NCI-H524 (cell line): ENCODE data around the gene RNF212B.
"Not testable (repeated sequence)": the region's sequence is repeated elsewhere in the genome, so short reads cannot be mapped to it uniquely, and the experiment has no call there.

Experiments
- DNase-seq, 2 experiments: peaks; one replicate each; lab custom pipeline; 2025; lab: John Stamatoyannopoulos, UW

The RNF212B gene, protein sequence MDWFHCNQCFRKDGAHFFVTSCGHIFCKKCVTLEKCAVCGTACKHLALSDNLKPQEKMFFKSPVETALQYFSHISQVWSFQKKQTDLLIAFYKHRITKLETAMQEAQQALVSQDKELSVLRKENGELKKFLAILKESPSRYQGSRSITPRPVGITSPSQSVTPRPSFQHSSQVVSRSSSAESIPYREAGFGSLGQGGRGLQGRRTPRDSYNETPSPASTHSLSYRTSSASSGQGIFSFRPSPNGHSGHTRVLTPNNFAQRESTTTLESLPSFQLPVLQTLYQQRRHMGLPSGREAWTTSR

DNA sequence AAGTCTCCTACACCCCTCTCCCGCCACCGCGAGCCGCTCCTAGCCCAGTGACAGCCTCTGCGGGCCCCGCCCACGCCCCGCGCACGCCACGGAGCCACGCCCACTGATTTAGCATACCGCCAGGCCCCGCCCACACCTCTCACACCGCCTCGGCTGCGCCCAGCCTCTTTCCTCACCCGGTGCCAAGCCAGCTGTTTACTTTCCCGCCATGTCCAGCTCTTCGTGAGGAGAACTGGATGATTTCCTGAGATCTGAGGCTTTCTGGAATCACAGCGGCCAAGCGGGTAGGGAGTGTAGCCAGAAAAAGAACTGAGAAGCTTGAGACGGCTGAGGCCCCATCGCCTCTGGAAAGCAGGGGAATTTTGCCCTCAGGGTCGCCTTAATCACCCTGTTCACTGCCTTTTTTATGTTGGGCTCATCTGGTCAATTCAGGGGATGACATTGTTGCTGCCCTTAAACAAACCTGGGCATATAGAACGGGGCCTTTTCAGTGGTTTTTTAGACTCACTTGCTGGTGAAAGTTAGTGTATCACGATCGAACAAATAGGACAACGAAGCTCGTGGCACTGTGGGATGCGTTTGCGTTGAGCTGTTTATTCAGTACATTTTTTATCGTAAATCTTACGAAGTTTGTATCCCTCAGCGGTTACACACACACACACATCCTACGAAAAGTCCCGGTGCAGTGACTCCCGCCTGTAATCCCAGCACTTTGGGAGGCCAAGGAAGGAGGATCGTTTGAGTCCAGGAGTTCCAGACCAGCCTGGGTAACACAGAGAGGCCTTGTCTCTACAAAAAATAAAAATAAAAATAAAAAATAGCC is at the start of gene RNF212B:
RNF212B (plus strand) TSS at position 165 of the 823 bp plus-strand sequence. CDS start 2,410 bp downstream, outside the sequence.
- DNase-seq: peak; percentile 88 to 96

GRCh38 chr14:23193432-23193831 is 44.3 kb upstream of the RNF212B start:
- no peak for DNase-seq

GRCh38 chr14:23195552-23196101 is 42.1 kb upstream of the RNF212B start:
- DNase-seq: no peak

- DNase-seq: not testable (repeated sequence)
Measured at GRCh38 chr14:23196487-23196886, 41.2 kb upstream of the RNF212B start.

DNA sequence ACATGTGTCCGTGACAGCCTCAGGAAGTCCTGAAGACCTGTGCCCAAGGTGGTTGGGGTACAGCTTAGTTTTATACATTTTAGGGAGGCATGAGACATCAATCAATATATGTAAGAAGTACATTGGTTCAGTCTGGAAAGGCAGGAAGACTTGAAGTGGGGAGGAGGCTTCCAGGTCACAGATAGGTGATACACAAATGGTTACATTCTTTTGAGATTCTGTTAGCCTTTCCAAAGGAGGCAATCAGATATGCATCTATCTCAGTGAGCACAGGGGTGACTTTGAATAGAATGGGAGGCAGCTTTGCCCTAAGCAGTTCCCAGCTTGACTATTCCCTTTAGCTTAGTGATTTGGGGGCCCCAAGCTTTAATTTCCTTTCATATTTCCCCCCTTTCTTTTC is 38.6 kb upstream of the RNF212B start:
- not testable (repeated sequence) for DNase-seq

DNA sequence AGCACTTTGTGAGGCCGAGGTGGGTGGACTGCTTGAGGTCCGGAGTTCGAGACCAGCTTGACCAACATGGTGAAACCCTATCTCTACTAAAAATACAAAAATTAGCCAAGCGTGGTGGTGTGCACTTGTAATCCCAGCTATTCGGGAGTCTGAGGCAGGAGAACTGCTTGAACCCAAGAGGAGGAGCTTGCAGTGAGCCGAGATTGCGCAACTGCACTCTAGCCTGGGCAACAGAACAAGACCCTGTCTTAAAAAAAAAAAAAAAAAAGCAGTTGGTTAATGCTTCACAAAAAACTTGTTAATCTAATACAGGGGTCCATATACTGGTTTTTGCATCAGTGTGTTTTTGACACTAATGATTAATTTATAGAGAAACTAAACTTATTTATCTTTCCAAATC is 35.7 kb upstream of the RNF212B start:
- DNase-seq: no peak

GRCh38 chr14:23206422-23207145 is 31.2 kb upstream of the RNF212B start:
- DNase-seq: no peak

- no peak for DNase-seq
Measured at GRCh38 chr14:23207146-23207540, 30.6 kb upstream of the RNF212B start.

- DNase-seq: no peak
Measured at GRCh38 chr14:23208324-23208723, 29.4 kb upstream of the RNF212B start.

GRCh38 chr14:23209651-23210423 is 27.9 kb upstream of the RNF212B start:
- DNase-seq: no peak

GRCh38 chr14:23215421-23215820 is 22.3 kb upstream of the RNF212B start:
- no peak for DNase-seq

DNA sequence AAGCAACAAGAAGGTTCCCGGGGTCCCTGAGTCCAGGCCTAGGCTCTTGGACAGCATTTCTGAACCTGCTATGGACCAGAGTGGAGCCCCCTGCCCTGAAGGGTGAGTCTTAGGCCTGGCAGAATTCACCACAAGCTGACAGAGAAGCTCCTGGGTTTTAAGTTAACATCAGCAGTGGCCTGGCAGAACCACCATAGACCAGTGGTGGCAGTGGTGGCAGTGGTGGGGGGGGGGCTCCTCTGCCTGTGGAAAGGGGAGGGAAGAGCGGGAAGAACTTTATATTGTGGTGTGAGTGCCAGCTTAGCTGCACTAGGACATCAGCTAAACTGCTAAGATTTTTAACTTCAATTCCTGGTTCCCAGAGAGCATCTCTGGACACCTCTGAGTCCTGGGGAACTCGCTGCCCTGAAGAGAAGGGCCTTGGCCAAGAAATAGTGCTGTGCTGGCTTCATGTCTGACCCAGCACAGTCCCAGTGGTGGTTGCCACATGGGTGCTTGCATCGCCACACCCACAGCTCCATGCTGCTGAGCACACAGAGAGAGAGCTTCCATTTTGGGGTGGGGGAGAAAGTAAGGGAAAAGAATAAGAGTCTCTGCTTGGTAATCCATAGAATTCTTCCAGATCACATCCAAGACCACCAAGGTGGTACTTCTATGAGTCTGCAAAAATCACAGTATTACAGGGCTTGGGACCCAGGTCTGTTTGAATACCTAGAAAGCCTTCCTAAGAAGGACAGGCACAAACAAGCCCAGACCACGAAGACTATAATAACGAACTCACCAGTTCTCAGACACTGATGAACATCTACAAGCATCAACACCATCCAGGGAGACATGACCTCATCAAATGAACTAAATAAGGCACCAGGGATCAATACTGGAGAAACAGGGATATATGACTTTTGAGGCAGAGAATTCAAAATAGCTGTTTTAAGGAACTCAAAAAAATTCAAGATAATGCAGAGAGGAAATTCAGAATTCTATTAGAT is 20.4 kb upstream of the RNF212B start:
- no peak for DNase-seq

- no peak for DNase-seq
Measured at GRCh38 chr14:23219075-23219474, 18.7 kb upstream of the RNF212B start.

- not testable (repeated sequence) for DNase-seq
Measured at GRCh38 chr14:23224958-23225357, 12.8 kb upstream of the RNF212B start.

- no peak for DNase-seq
Measured at GRCh38 chr14:23227566-23227965, 10.2 kb upstream of the RNF212B start.

DNA sequence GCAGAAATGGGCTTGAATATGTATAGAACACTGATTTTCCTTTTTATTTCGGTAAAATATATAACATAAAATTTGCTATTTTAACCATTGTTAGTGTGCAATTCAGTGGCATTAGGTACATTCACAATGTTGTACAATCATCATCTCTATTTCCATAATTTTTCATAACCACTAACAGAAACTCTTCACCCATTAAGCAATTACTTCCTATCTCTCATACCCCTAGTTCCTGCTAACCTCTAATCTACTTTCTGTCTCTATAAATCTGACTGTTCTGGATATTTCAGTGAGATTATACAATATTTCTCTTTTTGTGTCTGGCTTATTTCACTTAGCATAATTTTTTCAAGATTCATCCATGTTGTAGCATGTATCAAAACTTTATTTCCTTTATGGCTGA is 8.9 kb upstream of the RNF212B start:
- no peak for DNase-seq

- not testable (repeated sequence) for DNase-seq
Measured at GRCh38 chr14:23232241-23232808, 5.4 kb upstream of the RNF212B start.

GRCh38 chr14:23240661-23241060 is 2.9 kb downstream of the RNF212B start:
- no peak for DNase-seq

- DNase-seq: not testable (repeated sequence)
Measured at GRCh38 chr14:23241061-23241715, 3.5 kb downstream of the RNF212B start.
